ENCODE results near the gene SLC13A5.

Gene SLC13A5

GRCh38 chr17:6681176-6681575, 32.0 kb downstream of the SLC13A5 start:
- H4K20me1 ChIP-seq (ENCODE audit: control insufficient read depth, insufficient read depth, low read depth, low read length): no peaks in the 10 kb centered on the region
- H3K4me2 ChIP-seq (ENCODE audit: low read length): no peak overlapping the region
- no peaks in the 10 kb centered on the region for H3K79me2 ChIP-seq (ENCODE audit: control insufficient read depth, low read length)
- TF ChIP-seq CTCF (IDR thresholded peaks at IDR 0.05; ENCODE audit: low read depth, low read length, poor library complexity, severe bottlenecking) (no peak), EZH2phosphoT487 (IDR thresholded peaks at IDR 0.05; ENCODE audit: borderline replicate concordance, low read length) (no peak)
- H3K9me3 ChIP-seq (ENCODE audit: control insufficient read depth, insufficient read depth, low read length): no peaks in the 10 kb centered on the region
- no peaks in the 10 kb centered on the region for H3K4me1 ChIP-seq (ENCODE audit: control insufficient read depth, low read length)
- H3K27ac ChIP-seq (ENCODE audit: low read depth, low read length): no peak overlapping the region
- H3K9me2 ChIP-seq (replicated peaks; ENCODE audit: control insufficient read depth, low read length): no peaks in the 10 kb centered on the region
- no peak overlapping the region for H3K4me3 ChIP-seq (ENCODE audit: low read length)
- no peaks in the 10 kb centered on the region for H3K36me3 ChIP-seq (ENCODE audit: control insufficient read depth, low read length)
- H3K27me3 ChIP-seq (ENCODE audit: control insufficient read depth, low read length): peaks cover 20% of the 10 kb centered on the region
- no peaks in the 10 kb centered on the region for H3F3A ChIP-seq (ENCODE audit: control insufficient read depth, insufficient read depth)

- Histone ChIP-seq H3K79me2 (ENCODE audit: control insufficient read depth, low read length) (no peaks in the 10 kb centered on the region), H3K4me3 (ENCODE audit: low read length) (no peak overlapping the region), H3F3A (ENCODE audit: control insufficient read depth, insufficient read depth) (no peaks in the 10 kb centered on the region), H3K36me3 (ENCODE audit: control insufficient read depth, low read length) (no peaks in the 10 kb centered on the region), H3K4me2 (ENCODE audit: low read length) (no peak overlapping the region), H3K9me2 (replicated peaks; ENCODE audit: control insufficient read depth, low read length) (no peaks in the 10 kb centered on the region), H3K4me1 (ENCODE audit: control insufficient read depth, low read length) (no peaks in the 10 kb centered on the region), H3K27ac (ENCODE audit: low read depth, low read length) (no peak overlapping the region), H4K20me1 (ENCODE audit: control insufficient read depth, insufficient read depth, low read depth, low read length) (no peaks in the 10 kb centered on the region), H3K27me3 (ENCODE audit: control insufficient read depth, low read length) (peaks cover 20% of the 10 kb centered on the region), H3K9me3 (ENCODE audit: control insufficient read depth, insufficient read depth, low read length) (no peaks in the 10 kb centered on the region)
- TF ChIP-seq CTCF (IDR thresholded peaks at IDR 0.05; ENCODE audit: low read depth, low read length, poor library complexity, severe bottlenecking) (no peak), EZH2phosphoT487 (IDR thresholded peaks at IDR 0.05; ENCODE audit: borderline replicate concordance, low read length) (no peak)
Measured at GRCh38 chr17:6679241-6679640, 33.9 kb downstream of the SLC13A5 start.

- Histone ChIP-seq H3K9me3 (ENCODE audit: control insufficient read depth, insufficient read depth, low read length) (no peaks in the 10 kb centered on the region), H3K27ac (ENCODE audit: low read depth, low read length) (no peak overlapping the region), H3F3A (ENCODE audit: control insufficient read depth, insufficient read depth) (no peaks in the 10 kb centered on the region), H3K9me2 (replicated peaks; ENCODE audit: control insufficient read depth, low read length) (no peaks in the 10 kb centered on the region), H3K79me2 (ENCODE audit: control insufficient read depth, low read length) (no peaks in the 10 kb centered on the region), H3K4me3 (ENCODE audit: low read length) (no peak overlapping the region), H3K27me3 (ENCODE audit: control insufficient read depth, low read length) (peaks cover 20% of the 10 kb centered on the region), H3K4me1 (ENCODE audit: control insufficient read depth, low read length) (no peaks in the 10 kb centered on the region), H3K36me3 (ENCODE audit: control insufficient read depth, low read length) (no peaks in the 10 kb centered on the region), H4K20me1 (ENCODE audit: control insufficient read depth, insufficient read depth, low read depth, low read length) (no peaks in the 10 kb centered on the region), H3K4me2 (ENCODE audit: low read length) (no peak overlapping the region)
- TF ChIP-seq EZH2phosphoT487 (IDR thresholded peaks at IDR 0.05; ENCODE audit: borderline replicate concordance, low read length) (no peak), CTCF (IDR thresholded peaks at IDR 0.05; ENCODE audit: low read depth, low read length, poor library complexity, severe bottlenecking) (no peak)
Measured at GRCh38 chr17:6677946-6678345, 35.2 kb downstream of the SLC13A5 start.
